Urinary bladder (tissue), 4 donors: ENCODE results near the gene TRAPPC12. TPM values are rescaled to one million over a fixed set of nuclear protein-coding genes. Genes with fewer than 3 reads are reported as not detected.
"Not testable (repeated sequence)": the region's sequence is repeated elsewhere in the genome, so short reads cannot be mapped to it uniquely, and the experiment has no call there.

ENCODE experiments used
- DNase-seq: peaks from one replicate; pipeline ENCODE4 v3.0.0-alpha.2; 2015; ENCODE audit errors: extremely low spot score
- H3K27ac ChIP-seq: one replicate; pipeline ENCODE4 v1.5.1; 2013; ENCODE audit warnings: low read depth, mild to moderate bottlenecking, moderate library complexity
- H3K36me3 ChIP-seq: one replicate; pipeline ENCODE4 v1.6.1; 2013; ENCODE audit warnings: mild to moderate bottlenecking, moderate library complexity; ENCODE audit not compliant: insufficient read depth
- H3K4me1 ChIP-seq: one replicate; pipeline ENCODE4 v1.6.1; 2013; ENCODE audit warnings: mild to moderate bottlenecking, moderate library complexity; ENCODE audit not compliant: insufficient read depth
- H3K4me3 ChIP-seq: one replicate; pipeline ENCODE4 v1.5.1; 2013; ENCODE audit warnings: low read depth, low read length
- WGBS: extraction: QIAGEN DNeasy Blood & Tissue Kit; methylation state at CpG from one replicate; pipeline ENCODE4 v1.1.7; 2013; 5-methylcytosine and 5-hydroxymethylcytosine counted together
- polyA plus RNA-seq: library from polyadenylated mRNA; stranded (reverse); fragments of 200-250 nt; gene quantifications from one replicate; pipeline ENCODE4 v1.2.3, GENCODE V29; 2013
- total RNA-seq: library from RNA; depleted of rRNA; stranded (reverse); fragments of >200 nt; gene quantifications from one replicate; pipeline ENCODE4 v1.2.3, GENCODE V29; 2014
- donor health status: healthy with polysubstance abuse.
- donor health status: healthy.

Gene TRAPPC12
- total and polyA plus RNA-seq, 2 donors, result 60.4 to 68.6 TPM

DNA sequence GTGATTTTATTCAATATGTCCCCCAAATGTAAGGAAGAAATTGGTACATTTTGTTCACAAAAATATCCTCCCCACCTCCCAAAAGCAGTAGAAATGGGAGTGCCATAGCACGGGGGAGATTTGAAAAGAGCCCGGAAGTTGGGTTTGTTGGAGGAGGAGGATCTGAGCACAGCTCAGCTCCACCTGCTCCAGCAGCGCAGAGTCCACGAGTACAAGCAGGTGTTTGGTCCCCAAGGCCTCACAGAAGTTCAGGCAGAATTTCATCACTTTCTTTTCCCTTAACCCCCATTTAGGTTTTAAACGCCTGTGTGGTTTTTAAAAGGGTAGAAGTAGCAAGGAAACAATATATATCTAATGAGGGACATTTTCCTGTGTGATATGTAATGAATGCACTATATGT, 56.0 kb downstream of the TRAPPC12 start:
- Histone ChIP-seq H3K36me3 (no peaks in the 10 kb centered on the region), H3K27ac (no peak overlapping the region), H3K4me1 (no peaks in the 10 kb centered on the region), H3K4me3 (no peak overlapping the region)
- WGBS, result 83% methylated on average over 5 of the region's 5 CpGs
- no peak for DNase-seq

DNA sequence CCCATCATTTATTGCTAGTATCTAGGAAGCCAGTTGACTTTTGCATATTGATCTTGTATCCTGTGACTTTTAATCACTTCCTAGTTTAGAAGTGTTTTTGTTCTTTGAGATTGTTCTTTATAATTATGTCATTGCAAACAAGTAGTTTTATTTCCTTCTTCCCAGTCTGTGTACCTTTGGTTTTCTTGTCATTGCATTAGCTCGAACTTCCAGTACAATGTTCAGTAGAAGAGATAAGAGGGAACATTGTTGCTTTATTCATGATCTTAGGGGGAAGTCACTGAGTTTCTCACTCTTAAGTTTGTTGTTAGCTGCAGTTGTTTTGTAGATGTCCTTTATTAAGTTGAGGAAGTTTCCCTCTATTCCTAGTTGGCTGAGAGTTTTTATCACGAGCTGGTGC, 61.0 kb downstream of the TRAPPC12 start:
- no peaks in the 10 kb centered on the region for H3K36me3 ChIP-seq
- 68% methylated on average over 2 of the region's 2 CpGs for WGBS
- H3K4me3 ChIP-seq, result no peak overlapping the region
- no peak overlapping the region for H3K27ac ChIP-seq
- no peaks in the 10 kb centered on the region for H3K4me1 ChIP-seq
- no peak for DNase-seq

DNA sequence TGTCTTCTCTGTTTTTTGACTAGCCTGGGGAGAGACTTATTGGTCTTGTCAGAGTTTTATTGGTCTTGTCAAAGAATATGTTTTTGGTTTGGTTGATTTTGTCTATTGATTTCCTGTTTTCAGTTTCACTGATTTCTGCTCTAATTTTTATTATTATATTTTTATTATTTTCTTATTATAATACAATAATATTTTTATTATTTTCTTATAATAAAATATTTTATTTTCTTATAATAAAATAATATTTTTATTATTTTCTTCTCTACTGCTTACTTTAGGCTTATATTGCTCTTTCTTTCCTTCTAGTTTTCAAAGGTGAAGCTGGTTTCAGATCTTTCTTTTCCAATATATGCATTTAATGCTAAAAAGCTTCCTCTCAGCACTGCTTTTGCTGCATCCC, 62.0 kb downstream of the TRAPPC12 start:
- no peak overlapping the region for H3K27ac ChIP-seq
- H3K4me3 ChIP-seq, result no peak overlapping the region
- H3K36me3 ChIP-seq, result peaks cover 3% of the 10 kb centered on the region
- no peaks in the 10 kb centered on the region for H3K4me1 ChIP-seq
- no peak for DNase-seq

DNA sequence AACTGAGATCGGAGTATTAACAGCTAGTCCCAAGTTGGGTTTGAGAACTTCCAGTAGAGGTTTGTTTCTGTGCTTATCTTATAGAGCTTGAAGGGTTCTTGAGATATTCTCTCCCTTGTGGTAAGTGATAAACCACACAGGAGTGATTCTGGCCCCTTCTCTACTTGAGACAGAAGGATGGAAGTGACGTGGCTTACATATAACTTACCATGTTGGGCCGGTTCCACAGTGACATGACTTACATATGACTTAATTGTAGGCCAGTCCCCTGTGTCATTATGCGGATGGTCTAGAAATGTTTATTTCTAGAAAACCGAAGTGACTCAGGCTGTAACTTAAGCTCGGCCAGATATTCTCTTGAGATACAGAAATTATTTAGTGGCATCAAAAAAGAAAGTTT, 62.7 kb downstream of the TRAPPC12 start:
- no peak overlapping the region for H3K27ac ChIP-seq
- H3K4me3 ChIP-seq, result no peak overlapping the region
- peaks cover 3% of the 10 kb centered on the region for H3K36me3 ChIP-seq
- no peaks in the 10 kb centered on the region for H3K4me1 ChIP-seq
- WGBS, result 87% methylated on average over 6 of the region's 6 CpGs
- DNase-seq, result no peak

DNA sequence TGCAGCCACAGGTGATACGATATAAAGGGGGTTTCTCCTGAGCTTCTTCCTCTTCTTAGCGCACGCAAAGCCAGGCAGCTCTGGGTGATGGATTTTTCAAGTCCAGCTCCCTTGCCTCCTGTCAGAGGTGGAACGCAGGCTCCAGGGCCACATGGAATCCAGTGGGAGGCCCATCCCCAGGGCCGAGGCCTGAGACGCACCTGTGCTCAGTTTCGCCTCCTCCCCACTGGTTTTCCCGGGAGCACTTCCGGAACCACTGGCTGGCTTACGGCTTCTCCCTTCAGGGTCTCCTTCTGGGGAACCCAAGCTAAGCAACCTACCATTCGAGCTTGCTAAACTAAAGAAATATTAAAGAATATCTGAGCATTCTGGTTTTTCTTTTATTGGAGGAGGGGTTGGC, 63.6 kb downstream of the TRAPPC12 start:
- H3K4me3 ChIP-seq, result no peak overlapping the region
- no peak overlapping the region for H3K27ac ChIP-seq
- H3K4me1 ChIP-seq, result no peaks in the 10 kb centered on the region
- 97% methylated on average over 11 of the region's 11 CpGs for WGBS
- peaks cover 3% of the 10 kb centered on the region for H3K36me3 ChIP-seq
- no peak for DNase-seq

DNA sequence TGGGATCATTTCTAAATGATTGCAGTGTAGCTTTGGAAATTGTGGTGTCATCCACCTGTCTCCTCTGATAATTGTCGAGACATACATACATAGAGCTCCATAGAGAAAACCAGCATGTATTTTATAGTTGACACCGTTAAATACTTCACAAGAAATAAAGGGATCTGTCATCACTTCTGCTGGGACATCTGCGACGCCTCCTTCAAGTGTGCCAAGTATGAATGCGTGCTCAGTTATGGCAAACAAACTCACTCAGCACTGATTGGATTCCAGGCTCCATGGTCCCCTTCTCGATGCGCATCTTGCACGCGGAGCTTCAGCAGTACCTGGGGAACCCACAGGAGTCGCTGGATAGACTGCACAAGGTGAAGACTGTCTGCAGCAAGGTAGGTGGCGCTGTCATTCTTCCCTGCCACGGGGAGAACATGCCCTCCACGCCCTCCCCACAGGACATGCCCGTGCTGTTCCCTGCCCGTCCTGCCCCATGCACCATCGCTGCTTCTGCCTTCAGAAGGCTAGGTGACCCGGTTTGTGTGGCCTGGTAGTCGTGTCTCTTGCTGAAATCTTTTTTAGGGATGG, 64.1 kb downstream of the TRAPPC12 start:
- H3K4me3 ChIP-seq, result no peak overlapping the region
- peaks cover 3% of the 10 kb centered on the region for H3K36me3 ChIP-seq
- no peak overlapping the region for H3K27ac ChIP-seq
- 94% methylated on average over 18 of the region's 18 CpGs for WGBS
- DNase-seq, result no peak
- no peaks in the 10 kb centered on the region for H3K4me1 ChIP-seq

DNA sequence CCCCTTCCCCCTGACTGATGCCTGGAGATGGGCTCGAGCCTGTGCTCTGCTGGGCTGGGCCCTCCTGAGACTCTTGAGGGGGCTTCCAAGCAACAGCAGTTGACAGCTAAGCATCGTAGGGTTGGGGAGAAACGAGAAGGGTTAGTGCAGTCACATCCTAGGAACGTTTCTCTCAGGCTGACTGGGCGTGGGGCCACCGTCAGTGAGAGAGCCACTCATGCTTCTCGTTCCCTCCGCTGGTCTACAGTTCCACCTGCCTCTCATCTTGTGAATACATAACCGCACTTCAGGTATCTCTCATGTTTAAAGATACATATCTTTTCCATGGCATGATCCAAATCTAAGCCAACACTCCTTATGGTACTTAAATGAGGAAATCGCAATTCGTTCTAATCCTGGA, 66.4 kb downstream of the TRAPPC12 start:
- WGBS, result 91% methylated on average over 11 of the region's 11 CpGs
- H3K36me3 ChIP-seq, result peaks cover 3% of the 10 kb centered on the region

DNA sequence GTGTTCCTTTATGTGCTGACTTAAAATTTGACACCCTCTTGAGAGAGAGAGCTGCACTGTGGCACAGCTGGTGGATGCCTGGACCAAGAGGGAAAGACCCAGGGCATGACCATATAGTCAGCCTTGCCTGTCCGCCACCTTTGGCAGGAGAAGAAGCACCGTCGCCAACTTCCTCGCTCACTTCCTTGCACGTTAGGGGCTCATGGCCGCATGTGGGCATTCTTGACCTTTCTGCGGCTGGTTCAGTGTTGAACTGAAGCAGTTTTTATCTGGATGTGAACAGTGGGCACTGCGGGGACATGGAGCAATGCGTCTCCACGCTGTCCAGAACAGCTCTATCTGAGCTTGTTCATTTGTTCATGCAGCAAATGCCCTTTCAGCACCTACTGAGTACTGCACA, 66.9 kb downstream of the TRAPPC12 start:
- 95% methylated on average over 10 of the region's 10 CpGs for WGBS

More for the DNA sequence above, 66.4 kb downstream of the TRAPPC12 start:
- no peak for DNase-seq
- H3K27ac ChIP-seq, result no peak overlapping the region
- no peaks in the 10 kb centered on the region for H3K4me1 ChIP-seq
- H3K4me3 ChIP-seq, result no peak overlapping the region

DNA sequence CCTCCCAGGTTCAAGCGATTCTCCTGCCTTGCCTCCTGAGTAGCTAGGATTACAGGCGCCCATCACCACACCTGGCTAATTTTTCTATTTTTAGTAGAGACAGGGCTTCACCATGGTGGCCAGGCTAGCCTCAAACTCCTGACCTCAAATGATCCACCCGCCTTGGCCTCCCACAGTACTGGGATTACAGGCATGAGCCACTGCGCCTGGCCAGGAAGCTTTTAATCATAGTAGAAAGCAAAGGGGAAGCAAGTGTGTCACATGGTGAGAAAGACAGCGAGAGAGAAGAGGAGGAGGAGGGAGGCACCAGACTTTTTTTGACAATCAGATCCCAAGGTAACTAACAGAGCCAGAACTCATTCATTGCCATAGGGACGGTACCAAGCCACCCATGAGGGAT, 67.7 kb downstream of the TRAPPC12 start:
- not testable (repeated sequence) for H3K36me3 ChIP-seq, DNase-seq, H3K4me3 ChIP-seq, H3K4me1 ChIP-seq, H3K27ac ChIP-seq
- WGBS, result 90% methylated on average over 6 of the region's 6 CpGs

More for the DNA sequence above, 66.9 kb downstream of the TRAPPC12 start:
- Histone ChIP-seq H3K27ac (no peak overlapping the region), H3K4me3 (no peak overlapping the region), H3K4me1 (no peaks in the 10 kb centered on the region), H3K36me3 (peaks cover 3% of the 10 kb centered on the region)
- DNase-seq, result no peak

DNA sequence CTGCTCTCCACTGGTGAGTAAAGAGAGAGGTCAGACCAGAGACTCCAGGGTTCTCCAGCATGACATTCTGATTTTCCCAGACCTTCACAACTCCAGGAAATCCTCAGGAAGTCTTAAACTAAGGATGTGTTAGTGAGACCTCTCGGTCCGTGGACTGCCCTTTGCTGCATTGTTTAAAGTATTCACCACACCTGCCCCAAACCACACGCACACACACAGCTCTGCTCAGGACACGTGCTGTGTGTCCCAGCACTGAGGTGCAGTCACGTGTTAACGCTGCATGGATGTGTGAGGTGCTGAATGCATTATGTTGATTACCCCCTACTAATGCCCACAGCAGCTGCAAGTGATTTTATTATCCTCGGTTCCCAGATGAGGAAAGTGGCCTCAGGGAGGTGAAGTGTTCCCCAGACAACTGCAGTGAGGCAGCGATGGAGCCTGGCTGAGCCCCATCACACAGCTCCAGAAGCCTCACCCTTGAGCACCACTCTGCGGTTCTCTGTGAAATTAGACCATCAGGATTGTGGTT, 68.4 kb downstream of the TRAPPC12 start:
- WGBS, result 72% methylated on average over 9 of the region's 9 CpGs
- no peaks in the 10 kb centered on the region for H3K4me1 ChIP-seq
- peaks cover 3% of the 10 kb centered on the region for H3K36me3 ChIP-seq
- H3K4me3 ChIP-seq, result no peak overlapping the region
- H3K27ac ChIP-seq, result no peak overlapping the region
- DNase-seq, result no peak

DNA sequence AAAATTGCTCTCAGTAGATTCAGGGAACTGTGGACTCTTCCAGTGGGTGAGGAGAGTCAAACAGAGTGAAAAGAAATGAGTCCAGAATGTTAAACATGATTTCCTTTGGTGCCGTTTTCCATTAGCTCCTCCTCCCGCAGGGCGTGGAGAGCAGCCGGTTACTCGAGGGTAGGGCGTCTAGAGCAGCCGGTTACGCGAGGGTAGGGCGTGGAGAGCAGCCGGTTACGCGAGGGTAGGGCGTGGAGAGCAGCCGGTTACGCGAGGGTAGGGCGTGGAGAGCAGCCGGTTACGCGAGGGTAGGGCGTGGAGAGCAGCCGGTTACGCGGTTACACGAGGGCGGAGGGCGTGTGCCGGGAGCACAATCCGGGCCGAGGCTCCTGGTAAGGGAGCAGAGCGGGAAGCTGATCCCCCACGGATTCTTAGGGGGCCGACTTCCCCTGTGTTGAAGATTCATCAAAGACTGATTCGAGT, 69.0 kb downstream of the TRAPPC12 start:
- DNase-seq, H3K27ac ChIP-seq, H3K4me3 ChIP-seq, H3K36me3 ChIP-seq, H3K4me1 ChIP-seq: not testable (repeated sequence)
- WGBS, result 82% methylated on average over 35 of the region's 35 CpGs

DNA sequence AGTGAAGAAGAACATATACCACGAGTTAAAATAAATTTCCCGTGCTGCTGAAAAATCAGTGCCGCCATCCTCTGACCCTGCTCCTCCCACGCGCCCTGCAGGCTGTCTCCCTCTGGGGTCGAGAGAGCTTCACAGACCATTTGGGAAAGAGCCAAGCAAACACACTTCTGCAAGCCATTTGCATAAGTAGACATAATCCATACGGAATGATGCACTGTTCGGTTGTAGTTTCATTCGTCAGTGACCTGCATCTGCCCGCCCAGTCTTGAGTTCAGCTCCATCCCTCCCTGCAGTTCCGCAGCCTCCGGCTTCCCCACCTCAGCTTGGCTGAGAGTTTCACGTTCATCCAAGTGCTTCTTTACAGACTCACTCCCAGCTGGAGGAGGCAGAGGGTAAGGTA, 69.6 kb downstream of the TRAPPC12 start:
- no peak overlapping the region for H3K4me3 ChIP-seq
- H3K36me3 ChIP-seq, result peaks cover 3% of the 10 kb centered on the region
- peak; percentile 59 for DNase-seq
- WGBS, result 75% methylated on average over 13 of the region's 13 CpGs
- H3K4me1 ChIP-seq, result no peaks in the 10 kb centered on the region
- no peak overlapping the region for H3K27ac ChIP-seq

DNA sequence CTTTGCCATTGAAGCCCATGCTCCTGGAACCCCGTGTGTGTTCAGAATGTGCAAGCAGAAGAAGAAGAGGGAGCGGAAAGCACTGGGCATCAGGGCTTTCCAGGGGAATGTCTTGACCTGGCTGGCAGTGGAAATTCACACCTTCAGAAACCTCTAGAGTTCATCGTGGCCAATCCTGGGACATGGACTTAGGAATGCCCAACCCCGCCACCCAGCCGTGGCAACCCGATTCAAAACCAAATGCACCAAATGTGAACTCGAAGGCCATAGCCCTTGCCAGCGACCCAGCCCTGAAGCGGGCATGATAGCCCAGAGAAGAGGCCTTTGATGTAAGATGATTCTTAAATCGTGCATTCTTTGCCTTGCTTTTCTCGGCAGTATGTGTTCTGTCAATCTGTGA, 70.4 kb downstream of the TRAPPC12 start:
- H3K27ac ChIP-seq, result no peak overlapping the region
- H3K4me1 ChIP-seq, result no peaks in the 10 kb centered on the region
- 93% methylated on average over 11 of the region's 11 CpGs for WGBS
- no peak for DNase-seq
- no peak overlapping the region for H3K4me3 ChIP-seq
- H3K36me3 ChIP-seq, result peaks cover 3% of the 10 kb centered on the region

DNA sequence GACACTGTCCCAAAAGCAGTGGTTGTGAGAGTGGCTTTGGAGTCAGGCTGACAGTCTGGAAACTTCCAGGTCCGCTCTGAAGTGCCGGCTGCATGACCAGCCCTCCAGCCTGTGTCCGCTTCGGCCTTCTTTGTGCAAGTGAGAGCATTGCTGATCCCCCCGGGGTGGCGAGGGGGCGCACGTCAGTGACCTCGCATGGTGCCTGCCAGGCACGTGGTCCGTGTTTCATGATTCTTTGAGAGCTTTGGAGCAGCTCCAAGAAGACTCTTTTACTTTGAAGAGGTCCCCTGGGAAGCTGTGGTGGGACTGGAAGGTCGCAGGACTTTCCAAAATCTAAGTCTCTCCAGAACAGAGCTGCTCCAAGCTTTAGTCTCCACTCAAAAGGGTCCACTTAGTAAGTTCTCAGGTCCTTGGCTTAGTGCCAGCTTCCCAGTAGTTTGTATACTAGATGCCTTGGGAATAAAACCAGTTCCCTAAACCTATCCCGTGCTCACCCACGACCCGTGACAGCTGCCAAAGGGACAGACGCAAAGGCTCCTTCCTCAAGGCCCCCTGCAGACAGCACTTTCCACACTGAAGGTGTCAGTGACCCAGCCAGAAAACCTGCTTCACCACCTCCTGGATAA, 71.0 kb downstream of the TRAPPC12 start:
- Histone ChIP-seq H3K36me3 (peaks cover 3% of the 10 kb centered on the region), H3K4me1 (no peaks in the 10 kb centered on the region), H3K4me3 (no peak overlapping the region), H3K27ac (no peak overlapping the region)
- WGBS, result 64% methylated on average over 16 of the region's 16 CpGs
- DNase-seq, result no peak
